Measurements from ENCODE around the gene PNPLA7. TPM values are rescaled to one million over a fixed set of nuclear protein-coding genes. Genes with fewer than 3 reads are reported as not detected.
"Not testable (repeated sequence)": the region's sequence is repeated elsewhere in the genome, so short reads cannot be mapped to it uniquely, and the experiment has no call there.

PNPLA7 gene
- total RNA-seq, 2 donors from 2014 or later, result 7.3 to 7.5 TPM

- Mint-ChIP-seq H3K27ac (peak overlapping the region; percentile 60), H3K4me1 (peaks cover 9% of the 10 kb centered on the region), H3K36me3 (ENCODE audit: low read depth) (peaks cover 8% of the 10 kb centered on the region), H3K4me3 (no peak overlapping the region), H3K27me3 (no peaks in the 10 kb centered on the region)
- DNase-seq (no peak), ATAC-seq (no peak)
- no peaks in the 10 kb centered on the region for H3K9me3 ChIP-seq (ENCODE audit: control insufficient read depth, low read length, poor library complexity, severe bottlenecking)
Measured at GRCh38 chr9:137564817-137565411, 14.7 kb upstream of the PNPLA7 start.

DNA sequence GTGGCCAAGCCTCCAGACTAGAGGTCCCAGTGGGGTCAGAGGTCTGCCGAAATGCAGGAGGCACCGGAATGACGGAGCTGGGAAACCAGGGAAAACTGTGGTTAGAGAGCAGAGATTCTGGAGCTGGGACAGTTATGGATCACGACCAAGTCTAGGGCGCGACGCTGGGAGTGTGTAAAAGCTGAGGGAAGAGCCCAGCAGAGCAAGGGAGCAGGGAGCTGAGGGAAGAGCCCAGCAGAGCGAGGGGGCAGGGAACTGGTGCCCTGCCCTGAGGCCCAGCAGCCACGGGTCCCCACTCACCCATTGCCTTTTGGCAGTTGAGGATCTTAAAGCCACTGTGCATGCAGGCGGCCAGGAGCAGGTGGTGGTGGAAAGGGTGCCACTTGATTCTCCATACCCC lies 13.9 kb upstream of the PNPLA7 start:
- peaks cover 7% of the 10 kb centered on the region for H3K4me1 Mint-ChIP-seq
- H3K27ac Mint-ChIP-seq, result peak overlapping the region; percentile 60
- no peaks in the 10 kb centered on the region for H3K27me3 Mint-ChIP-seq
- H3K9me3 ChIP-seq (ENCODE audit: control insufficient read depth, low read length, poor library complexity, severe bottlenecking), result no peaks in the 10 kb centered on the region
- DNase-seq (no peak), ATAC-seq (no peak)
- no peak overlapping the region for H3K4me3 Mint-ChIP-seq
- H3K36me3 Mint-ChIP-seq (ENCODE audit: low read depth), result peaks cover 12% of the 10 kb centered on the region

GRCh38 chr9:137558127-137558526 lies 7.9 kb upstream of the PNPLA7 start:
- H3K27me3 Mint-ChIP-seq, result no peaks in the 10 kb centered on the region
- peaks cover 2% of the 10 kb centered on the region for H3K4me1 Mint-ChIP-seq
- H3K36me3 Mint-ChIP-seq (ENCODE audit: low read depth), result peaks cover 6% of the 10 kb centered on the region
- DNase-seq (no peak), ATAC-seq (no peak)
- no peak overlapping the region for H3K4me3 Mint-ChIP-seq
- no peak overlapping the region for H3K27ac Mint-ChIP-seq
- H3K9me3 ChIP-seq (ENCODE audit: control insufficient read depth, low read length, poor library complexity, severe bottlenecking), result no peaks in the 10 kb centered on the region

GRCh38 chr9:137556069-137556838 lies 6.1 kb upstream of the PNPLA7 start:
- Mint-ChIP-seq H3K27ac (peak overlapping the region; percentile 11), H3K4me3 (no peak overlapping the region), H3K27me3 (no peaks in the 10 kb centered on the region), H3K36me3 (ENCODE audit: low read depth) (peaks cover 6% of the 10 kb centered on the region), H3K4me1 (peaks cover 4% of the 10 kb centered on the region)
- DNase-seq (no peak), ATAC-seq (no peak)
- H3K9me3 ChIP-seq (ENCODE audit: control insufficient read depth, low read length, poor library complexity, severe bottlenecking), result no peaks in the 10 kb centered on the region

DNA sequence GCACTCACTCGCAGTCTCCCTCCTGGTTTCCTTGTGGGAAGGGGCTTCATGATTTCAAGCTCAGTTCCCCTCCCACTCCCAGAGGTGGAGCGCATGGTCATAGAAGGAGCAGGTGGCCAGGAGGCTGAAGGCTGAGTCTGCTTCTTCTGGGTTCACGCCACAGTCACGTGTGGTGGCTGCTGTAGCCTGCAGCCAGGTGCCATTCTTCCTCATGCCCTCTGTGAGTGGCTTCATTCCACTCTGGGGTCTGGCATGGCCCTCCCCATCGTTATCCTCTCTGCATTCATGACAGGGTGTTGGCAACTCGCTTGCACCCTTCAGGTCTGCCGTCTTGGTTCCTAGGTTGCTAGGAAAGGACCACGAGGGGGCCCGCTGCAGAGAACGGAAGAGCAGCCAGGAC lies 5.0 kb upstream of the PNPLA7 start:
- Mint-ChIP-seq H3K27ac (peak overlapping the region; percentile 11), H3K27me3 (no peaks in the 10 kb centered on the region), H3K36me3 (ENCODE audit: low read depth) (peaks cover 8% of the 10 kb centered on the region), H3K4me1 (peaks cover 6% of the 10 kb centered on the region), H3K4me3 (no peak overlapping the region)
- ATAC-seq (no peak), DNase-seq (no peak)
- no peaks in the 10 kb centered on the region for H3K9me3 ChIP-seq (ENCODE audit: control insufficient read depth, low read length, poor library complexity, severe bottlenecking)

DNA sequence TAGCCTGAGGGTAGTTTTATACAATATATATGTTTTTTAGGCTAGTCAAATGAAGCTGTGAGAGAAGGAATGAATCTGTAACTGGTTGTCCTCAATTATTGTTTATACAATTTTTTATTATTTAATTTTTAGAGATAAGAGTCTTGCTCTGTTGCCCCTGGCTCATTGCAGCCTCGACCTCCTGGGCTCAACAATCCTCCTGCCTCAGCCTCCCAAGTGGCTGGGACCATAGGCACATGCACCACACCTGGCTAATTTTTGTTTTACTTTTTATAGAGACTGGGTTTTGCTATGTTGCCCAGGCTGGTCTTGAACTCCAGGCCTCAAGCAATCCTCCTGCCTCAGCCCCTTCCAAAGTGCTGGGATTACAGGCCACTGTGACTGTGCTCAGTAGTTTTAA lies 4.1 kb upstream of the PNPLA7 start:
- H3K27ac Mint-ChIP-seq, result no peak overlapping the region
- ATAC-seq, result no peak

GRCh38 chr9:137553654-137554053 lies 3.5 kb upstream of the PNPLA7 start:
- not testable (repeated sequence) for H3K4me3 Mint-ChIP-seq; H3K36me3 Mint-ChIP-seq (ENCODE audit: low read depth); H3K27ac Mint-ChIP-seq; H3K9me3 ChIP-seq (ENCODE audit: control insufficient read depth, low read length, poor library complexity, severe bottlenecking); DNase-seq; ATAC-seq; H3K27me3 Mint-ChIP-seq
- H3K4me1 Mint-ChIP-seq, result peaks cover 13% of the 10 kb centered on the region

More for the DNA sequence above, 4.1 kb upstream of the PNPLA7 start:
- no peaks in the 10 kb centered on the region for H3K9me3 ChIP-seq (ENCODE audit: control insufficient read depth, low read length, poor library complexity, severe bottlenecking)
- Mint-ChIP-seq H3K4me3 (no peak overlapping the region), H3K4me1 (peaks cover 13% of the 10 kb centered on the region), H3K36me3 (ENCODE audit: low read depth) (peaks cover 4% of the 10 kb centered on the region), H3K27me3 (no peaks in the 10 kb centered on the region)
- DNase-seq, result no peak

- peak; percentile 4 for ATAC-seq
- peak in 1 of 3 donors; percentile 14 for DNase-seq
- H3K4me3 Mint-ChIP-seq, result peak overlapping the region; percentile 94
Measured at GRCh38 chr9:137552022-137552768, 2.0 kb upstream of the PNPLA7 start.

GRCh38 chr9:137551264-137552021 lies 1.2 kb upstream of the PNPLA7 start, which contains the start of gene MRPL41:
TSS of gene MRPL41 (plus strand) at chr9:137551879. CDS start at chr9:137552082, 203 bp downstream.
- Mint-ChIP-seq H3K27me3 (no peaks in the 10 kb centered on the region), H3K36me3 (ENCODE audit: low read depth) (peaks cover 4% of the 10 kb centered on the region), H3K4me1 (peaks cover 15% of the 10 kb centered on the region), H3K27ac (peak within 1 kb of the TSS; percentile 56), H3K4me3 (peak within 1 kb of the TSS; percentile 94)
- ATAC-seq, result peak; percentile 89
- no peaks in the 10 kb centered on the region for H3K9me3 ChIP-seq (ENCODE audit: control insufficient read depth, low read length, poor library complexity, severe bottlenecking)
- peak; percentile 92 to 98 (median 94) for DNase-seq

More at GRCh38 chr9:137552022-137552768, 2.0 kb upstream of the PNPLA7 start:
- no peaks in the 10 kb centered on the region for H3K9me3 ChIP-seq (ENCODE audit: control insufficient read depth, low read length, poor library complexity, severe bottlenecking)
- Mint-ChIP-seq H3K27me3 (no peaks in the 10 kb centered on the region), H3K27ac (peak overlapping the region; percentile 56), H3K36me3 (ENCODE audit: low read depth) (peaks cover 4% of the 10 kb centered on the region), H3K4me1 (peaks cover 15% of the 10 kb centered on the region)

DNA sequence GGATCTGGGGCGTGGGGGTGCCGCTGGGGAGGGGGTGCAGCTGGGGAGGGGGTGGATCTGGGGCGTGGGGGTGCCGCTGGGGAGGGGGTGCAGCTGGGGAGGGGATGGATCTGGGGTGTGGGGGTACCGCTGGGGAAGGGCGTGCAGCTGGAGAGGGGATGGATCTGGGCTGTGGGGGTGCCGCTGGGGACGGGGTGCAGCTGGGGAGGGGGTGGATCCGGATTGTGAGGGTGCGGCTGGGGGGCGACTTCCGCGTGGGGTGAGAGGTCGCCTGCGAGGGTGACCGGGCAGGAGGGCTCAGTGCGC lies 709 bp upstream of the PNPLA7 start:
- H3K9me3 ChIP-seq (ENCODE audit: control insufficient read depth, low read length, poor library complexity, severe bottlenecking); DNase-seq; H3K36me3 Mint-ChIP-seq (ENCODE audit: low read depth); H3K27me3 Mint-ChIP-seq; H3K27ac Mint-ChIP-seq: not testable (repeated sequence)
- Mint-ChIP-seq H3K4me3 (peak overlapping the region; percentile 94), H3K4me1 (peaks cover 17% of the 10 kb centered on the region)
- peak; percentile 1 for ATAC-seq

DNA sequence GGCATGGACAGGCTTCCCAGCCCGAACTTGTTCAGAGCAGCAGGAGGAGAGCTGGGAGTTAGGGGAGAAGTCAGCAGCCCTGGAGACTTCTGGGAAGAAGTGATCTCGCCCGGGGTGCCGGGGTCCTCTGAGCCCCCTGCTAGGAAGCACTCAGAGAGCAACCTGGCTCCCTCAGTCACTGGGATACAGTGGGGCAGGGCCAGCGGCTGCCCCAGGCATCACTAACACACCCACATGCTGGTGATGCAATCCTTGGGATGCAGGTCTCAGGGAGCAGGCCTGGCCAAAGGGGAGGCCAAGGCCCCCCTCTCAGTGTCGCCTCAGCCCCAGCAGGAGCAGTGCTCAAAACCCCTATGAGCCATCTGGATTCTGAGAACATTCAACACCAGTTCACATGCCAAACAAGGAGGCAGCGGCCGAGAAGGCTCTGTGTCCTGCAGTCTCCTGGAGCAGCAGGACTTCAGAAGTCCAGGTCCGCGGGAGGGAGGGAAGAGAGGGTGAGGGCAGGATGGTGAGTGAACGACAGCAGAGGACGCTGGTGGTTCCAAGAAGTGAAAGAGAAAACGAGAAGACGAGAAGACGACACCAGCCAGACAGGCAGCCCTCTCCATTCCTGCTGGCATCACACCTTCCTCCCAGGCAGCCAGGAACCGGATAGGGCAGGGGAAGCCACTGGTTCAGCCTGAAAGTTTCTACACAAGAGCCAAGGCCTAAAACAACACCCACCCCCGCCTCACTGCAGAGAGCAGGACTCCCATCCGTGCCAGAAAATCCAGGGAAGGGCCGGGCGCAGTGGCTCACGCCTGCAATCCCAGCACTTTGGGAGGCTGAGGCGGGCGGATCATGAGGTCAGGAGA lies 2.3 kb downstream of the PNPLA7 start:
- H3K27ac Mint-ChIP-seq, result peak overlapping the region; percentile 59
- ATAC-seq, result no peak

GRCh38 chr9:137545123-137545522 lies 5.1 kb downstream of the PNPLA7 start:
- H3K4me1 Mint-ChIP-seq, result peaks cover 11% of the 10 kb centered on the region
- no peaks in the 10 kb centered on the region for H3K27me3 Mint-ChIP-seq

More for the DNA sequence above, 2.3 kb downstream of the PNPLA7 start:
- H3K27me3 Mint-ChIP-seq, result no peaks in the 10 kb centered on the region
- H3K36me3 Mint-ChIP-seq (ENCODE audit: low read depth), result peaks cover 2% of the 10 kb centered on the region
- H3K4me1 Mint-ChIP-seq, result peaks cover 17% of the 10 kb centered on the region
- no peaks in the 10 kb centered on the region for H3K9me3 ChIP-seq (ENCODE audit: control insufficient read depth, low read length, poor library complexity, severe bottlenecking)
- H3K4me3 Mint-ChIP-seq, result no peak overlapping the region
- no peak for DNase-seq

More at GRCh38 chr9:137545123-137545522, 5.1 kb downstream of the PNPLA7 start:
- ATAC-seq (no peak), DNase-seq (no peak)
- no peak overlapping the region for H3K27ac Mint-ChIP-seq
- no peaks in the 10 kb centered on the region for H3K9me3 ChIP-seq (ENCODE audit: control insufficient read depth, low read length, poor library complexity, severe bottlenecking)
- H3K4me3 Mint-ChIP-seq, result no peak overlapping the region
- H3K36me3 Mint-ChIP-seq (ENCODE audit: low read depth), result no peaks in the 10 kb centered on the region
